HepG2 (cell line): ENCODE results near the gene CREBBP.

Source experiments
- ATF3 ChIP-seq: sonication (generic); formaldehyde crosslinking; IDR thresholded peaks from 2 replicates; pipeline ENCODE4 v1.4.0; 2020; ENCODE audit warnings: missing genetic modification reagents
- CBX2 ChIP-seq, 2 experiments: fragments of 200-600 bp in 1 of 2; sonication (generic); formaldehyde crosslinking in 1 of 2; IDR thresholded peaks; 2 replicates each; pipeline versions ENCODE4 v1.7.0 to v1.8.1; 2018 to 2022; ENCODE audit warnings: low read depth in 2 of 2, low read length in 1 of 2, mild to moderate bottlenecking in 1 of 2, missing genetic modification reagents in 1 of 2
- CHD4 ChIP-seq: fragments of 200-600 bp; sonication (generic); IDR thresholded peaks from 2 replicates; pipeline ENCODE4 v1.7.0; 2017; ENCODE audit warnings: mild to moderate bottlenecking, low read length, borderline replicate concordance
- EZH2 ChIP-seq: conservative IDR thresholded peaks from 2 replicates; pipeline ENCODE4 v1.6.1; 2012; ENCODE audit warnings: mild to moderate bottlenecking, low read depth, low read length, moderate library complexity
- GLI4 ChIP-seq: sonication (generic); formaldehyde crosslinking; IDR thresholded peaks from 2 replicates; pipeline ENCODE4 v1.5.1; 2020; ENCODE audit warnings: missing genetic modification reagents, mild to moderate bottlenecking, moderate library complexity, borderline replicate concordance
- HCFC1 ChIP-seq: fragments of 150-350 bp; IDR thresholded peaks from 2 replicates; pipeline ENCODE4 v1.6.1; 2014; ENCODE audit warnings: low read depth, low read length
- HOXD1 ChIP-seq: sonication (generic); formaldehyde crosslinking; IDR thresholded peaks from 2 replicates; pipeline ENCODE4 v1.5.0; 2020; ENCODE audit warnings: missing genetic modification reagents
- SP1 ChIP-seq, 2 experiments: fragments of 450-650 bp in 1 of 2; sonication (generic) in 1 of 2; formaldehyde crosslinking in 1 of 2; IDR thresholded peaks; 2 replicates each; pipeline versions ENCODE4 v1.4.0 to v1.6.1; 2016 to 2020; ENCODE audit warnings: missing genetic modification reagents in 1 of 2
- ZNF788 ChIP-seq: sonication (generic); formaldehyde crosslinking; IDR thresholded peaks from 2 replicates; pipeline ENCODE4 v1.5.0; 2020; ENCODE audit warnings: mild to moderate bottlenecking, missing genetic modification reagents, borderline replicate concordance

DNA sequence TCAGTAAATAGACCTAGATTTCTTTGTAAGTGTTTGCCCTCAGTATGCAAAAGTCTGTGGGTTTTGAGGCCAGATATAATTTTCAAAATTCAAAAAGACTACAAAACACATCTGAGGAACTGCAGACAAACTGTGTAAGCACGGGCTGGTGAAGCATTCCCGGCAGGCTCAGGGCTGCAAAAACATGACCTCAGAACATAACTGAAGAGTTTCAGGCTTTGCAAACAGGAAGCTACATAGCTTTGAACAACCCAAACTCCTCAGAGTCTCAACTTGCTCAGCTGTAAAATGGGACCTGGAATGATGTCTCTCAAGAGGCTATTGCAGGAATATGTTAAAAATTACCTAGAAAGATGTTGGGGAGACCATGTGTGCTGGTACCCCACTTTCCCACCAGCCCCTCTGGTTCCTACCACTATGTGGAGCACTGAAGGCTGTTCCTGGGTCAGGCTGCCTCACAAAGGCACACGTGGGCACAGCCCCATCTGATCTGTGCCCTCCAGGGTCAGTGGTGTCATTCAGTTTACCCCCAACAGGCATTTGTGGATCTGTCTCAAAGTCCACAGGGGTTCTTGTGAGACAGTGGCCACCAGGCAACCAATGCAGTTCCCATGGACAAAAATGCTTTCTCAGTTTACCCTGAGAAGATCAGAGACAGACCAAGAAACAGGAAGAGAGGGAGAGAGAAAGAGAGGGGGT, 72.9 kb downstream of the CREBBP start:
- TF ChIP-seq EZH2 (no peak), ATF3 (CRISPR knock-in tag) (no peak), GLI4 (no peak), HCFC1 (no peak), HOXD1 (CRISPR knock-in tag) (no peak), SP1 (IDR thresholded peaks at IDR 0.05) (no peak), SP1 (CRISPR knock-in tag; IDR thresholded peaks at IDR 0.05) (no peak), CHD4 (no peak), CBX2 (IDR thresholded peaks at IDR 0.05; ENCODE audit: low read depth, low read length) (no peak), CBX2 (CRISPR knock-in tag; IDR thresholded peaks at IDR 0.05; ENCODE audit: low read depth) (no peak), ZNF788 (no peak)
